VCaP (cell line): ENCODE results near the gene VCP.

Source experiments
- H3K27ac ChIP-seq: fragments of 450-650 bp; 2 replicates; pipeline ENCODE4 v1.5.1; 2017
- CTCF ChIP-seq: fragments of 450-650 bp; conservative IDR thresholded peaks from 2 replicates; pipeline ENCODE4 v1.5.1; 2017; ENCODE audit warnings: mild to moderate bottlenecking, moderate library complexity

The VCP gene

GRCh38 chr9:35054871-35055644 is 17.4 kb downstream of the VCP start:
- H3K27ac ChIP-seq: no peak overlapping the region
- no peak for TF ChIP-seq CTCF

- no peak for TF ChIP-seq CTCF
- H3K27ac ChIP-seq: no peak overlapping the region
Observed at GRCh38 chr9:35054185-35054835, 18.1 kb downstream of the VCP start.

DNA sequence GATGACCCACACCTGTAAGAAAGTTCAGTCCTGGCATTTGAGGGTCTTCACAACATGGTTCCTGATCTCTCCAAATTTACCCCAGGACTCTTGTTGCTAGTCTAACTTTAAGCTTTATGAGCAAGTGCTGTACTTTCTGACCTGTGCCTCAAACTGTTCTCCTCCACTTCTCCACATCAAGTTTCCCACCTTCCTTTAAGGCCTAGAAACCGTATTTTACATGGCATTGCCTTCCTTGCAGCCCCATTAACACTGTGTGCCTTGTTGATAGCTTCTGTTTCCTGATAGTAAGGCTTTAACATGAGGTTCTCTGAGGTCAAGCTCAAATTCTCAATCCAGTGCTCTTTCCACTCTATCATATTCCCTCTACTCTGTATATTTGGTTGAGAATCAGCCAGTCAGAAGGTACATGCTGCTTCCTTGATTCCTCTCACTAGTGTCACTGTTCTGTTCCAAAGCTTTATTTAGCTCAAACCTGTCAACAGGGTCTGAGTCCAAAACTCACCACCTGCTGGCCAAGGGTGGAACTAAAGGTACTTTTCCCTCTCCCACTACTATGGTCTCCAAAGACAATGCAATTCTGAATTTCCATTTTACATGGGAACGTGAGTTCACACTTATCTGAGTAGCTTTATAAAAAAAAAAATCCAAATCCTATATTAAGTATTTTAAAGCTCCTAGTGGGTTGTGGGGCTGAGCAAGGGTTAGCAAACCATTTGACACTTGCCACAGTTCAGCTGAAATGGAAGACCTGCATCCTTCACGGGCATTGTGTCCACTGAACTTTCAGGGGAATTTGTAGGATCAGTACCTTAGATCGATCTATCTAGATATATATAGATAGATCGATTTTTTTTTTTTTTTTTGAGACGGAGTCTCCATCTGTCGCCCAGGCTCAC is 21.1 kb downstream of the VCP start:
- H3K27ac ChIP-seq: no peak overlapping the region
- peak; percentile 83 for TF ChIP-seq CTCF

DNA sequence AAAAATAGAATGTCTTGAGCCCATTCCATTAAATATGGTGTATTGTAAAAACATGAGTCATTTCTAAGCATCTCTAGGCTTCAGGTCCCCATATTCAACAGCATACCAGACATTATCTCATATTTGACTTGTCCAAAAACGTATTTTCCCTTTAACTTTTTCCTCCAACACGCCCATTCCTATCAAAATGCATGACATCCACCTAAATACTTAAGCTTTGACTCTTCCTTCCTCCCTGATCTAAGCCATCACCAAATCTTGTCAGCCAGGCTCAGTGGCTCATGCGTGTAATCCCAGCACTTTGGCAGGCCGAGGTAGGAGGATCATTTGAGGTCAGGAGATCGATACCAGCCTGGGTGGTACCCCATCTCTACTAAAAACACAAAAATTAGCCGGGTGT is 23.9 kb downstream of the VCP start:
- no peak overlapping the region for H3K27ac ChIP-seq
- TF ChIP-seq CTCF: no peak

- no peak for TF ChIP-seq CTCF
- H3K27ac ChIP-seq: no peak overlapping the region
Observed at GRCh38 chr9:35044071-35044470, 28.4 kb downstream of the VCP start.

DNA sequence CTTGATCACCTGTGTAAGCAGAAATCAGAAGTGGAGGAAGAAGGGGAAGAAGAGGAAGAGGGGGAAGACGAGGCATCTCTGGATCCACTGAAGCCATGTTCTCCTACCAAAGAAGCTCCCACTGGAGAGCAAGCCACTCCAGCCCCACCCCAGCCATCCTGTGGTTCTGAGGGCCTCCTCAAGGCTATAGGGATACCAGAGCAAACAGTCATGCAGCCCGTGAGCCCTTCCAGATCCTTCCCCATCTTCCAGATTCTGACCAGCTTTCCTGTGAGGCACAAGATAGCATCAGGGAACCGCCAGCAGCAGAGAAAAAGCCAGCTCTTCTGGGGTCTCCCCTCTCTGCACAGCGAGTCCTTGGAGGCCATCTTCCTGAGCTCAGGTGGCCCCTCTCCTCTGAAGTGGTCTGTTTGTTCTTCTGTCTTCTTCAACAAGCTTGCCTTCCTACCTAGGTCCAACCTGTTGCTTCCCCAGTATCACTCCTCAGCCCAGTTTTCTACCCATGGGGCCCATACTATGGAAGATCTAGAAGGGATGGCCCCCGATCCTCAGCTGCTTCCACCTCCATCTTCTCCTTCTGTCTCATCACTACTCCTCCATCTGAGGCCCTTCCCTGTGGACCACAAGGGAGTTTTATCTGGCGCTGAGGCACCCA is 29.4 kb downstream of the VCP start:
- no peak for TF ChIP-seq CTCF
- no peak overlapping the region for H3K27ac ChIP-seq
